ENCODE data around the gene ANKRD16.

The ANKRD16 gene

GRCh38 chr10:5902511-5903274, 13.0 kb upstream of the ANKRD16 start:
- no peaks in the 10 kb centered on the region for H3K4me1 ChIP-seq (ENCODE audit: control insufficient read depth in 1 of 2, insufficient read depth in 1 of 2, low read depth in 1 of 2, low read length in 1 of 2)
- peaks cover 21% of the 10 kb centered on the region for H3K36me3 ChIP-seq
- TF ChIP-seq CTCF (IDR thresholded peaks at IDR 0.05) = no peak
- H3K27ac ChIP-seq = no peak overlapping the region
- H3K4me3 ChIP-seq (ENCODE audit: low read depth in 1 of 2, low read length in 1 of 2) = no peak overlapping the region
- no peaks in the 10 kb centered on the region for H3K9me3 ChIP-seq
- H3K27me3 ChIP-seq = no peaks in the 10 kb centered on the region

- H3K27ac ChIP-seq = no peak overlapping the region
- peaks cover 19% of the 10 kb centered on the region for H3K36me3 ChIP-seq
- no peak for TF ChIP-seq CTCF (IDR thresholded peaks at IDR 0.05)
- no peaks in the 10 kb centered on the region for H3K9me3 ChIP-seq
- H3K27me3 ChIP-seq = no peaks in the 10 kb centered on the region
- no peak overlapping the region for H3K4me3 ChIP-seq (ENCODE audit: low read depth in 1 of 2, low read length in 1 of 2)
- no peaks in the 10 kb centered on the region for H3K4me1 ChIP-seq (ENCODE audit: control insufficient read depth in 1 of 2, insufficient read depth in 1 of 2, low read depth in 1 of 2, low read length in 1 of 2)
Observed at GRCh38 chr10:5900247-5900646, 10.6 kb upstream of the ANKRD16 start.

- no peaks in the 10 kb centered on the region for H3K27me3 ChIP-seq
- H3K9me3 ChIP-seq = no peaks in the 10 kb centered on the region
- TF ChIP-seq CTCF (IDR thresholded peaks at IDR 0.05) = no peak
- no peak overlapping the region for H3K27ac ChIP-seq
- H3K4me1 ChIP-seq (ENCODE audit: control insufficient read depth in 1 of 2, insufficient read depth in 1 of 2, low read depth in 1 of 2, low read length in 1 of 2) = no peaks in the 10 kb centered on the region
- peaks cover 26% of the 10 kb centered on the region for H3K36me3 ChIP-seq
- no peak overlapping the region for H3K4me3 ChIP-seq (ENCODE audit: low read depth in 1 of 2, low read length in 1 of 2)
Observed at GRCh38 chr10:5898163-5898562, 8.5 kb upstream of the ANKRD16 start.

- H3K36me3 ChIP-seq = peaks cover 26% of the 10 kb centered on the region
- no peak for TF ChIP-seq CTCF (IDR thresholded peaks at IDR 0.05)
- H3K27ac ChIP-seq = no peak overlapping the region
Observed at GRCh38 chr10:5897504-5897903, 7.8 kb upstream of the ANKRD16 start.

GRCh38 chr10:5897053-5897340, 7.3 kb upstream of the ANKRD16 start:
- no peaks in the 10 kb centered on the region for H3K27me3 ChIP-seq
- no peak overlapping the region for H3K27ac ChIP-seq
- no peaks in the 10 kb centered on the region for H3K9me3 ChIP-seq
- H3K4me3 ChIP-seq (ENCODE audit: low read depth in 1 of 2, low read length in 1 of 2) = no peak overlapping the region
- TF ChIP-seq CTCF (IDR thresholded peaks at IDR 0.05) = no peak
- H3K36me3 ChIP-seq = peaks cover 26% of the 10 kb centered on the region
- H3K4me1 ChIP-seq (ENCODE audit: control insufficient read depth in 1 of 2, insufficient read depth in 1 of 2, low read depth in 1 of 2, low read length in 1 of 2) = no peaks in the 10 kb centered on the region

More at GRCh38 chr10:5897504-5897903, 7.8 kb upstream of the ANKRD16 start:
- Histone ChIP-seq H3K27me3 (no peaks in the 10 kb centered on the region), H3K4me1 (ENCODE audit: control insufficient read depth in 1 of 2, insufficient read depth in 1 of 2, low read depth in 1 of 2, low read length in 1 of 2) (no peaks in the 10 kb centered on the region), H3K4me3 (ENCODE audit: low read depth in 1 of 2, low read length in 1 of 2) (no peak overlapping the region), H3K9me3 (no peaks in the 10 kb centered on the region)
